IPS-NIHi7 (cell line): ENCODE data around the gene HSPH1.
"Not testable (repeated sequence)": the region's sequence is repeated elsewhere in the genome, so short reads cannot be mapped to it uniquely, and the experiment has no call there.

ENCODE experiments used
- DNase-seq: peaks from one replicate; pipeline ENCODE4 v3.0.0; 2012; ENCODE audit warnings: mixed read lengths; ENCODE audit errors: extremely low spot score

HSPH1 gene

DNA sequence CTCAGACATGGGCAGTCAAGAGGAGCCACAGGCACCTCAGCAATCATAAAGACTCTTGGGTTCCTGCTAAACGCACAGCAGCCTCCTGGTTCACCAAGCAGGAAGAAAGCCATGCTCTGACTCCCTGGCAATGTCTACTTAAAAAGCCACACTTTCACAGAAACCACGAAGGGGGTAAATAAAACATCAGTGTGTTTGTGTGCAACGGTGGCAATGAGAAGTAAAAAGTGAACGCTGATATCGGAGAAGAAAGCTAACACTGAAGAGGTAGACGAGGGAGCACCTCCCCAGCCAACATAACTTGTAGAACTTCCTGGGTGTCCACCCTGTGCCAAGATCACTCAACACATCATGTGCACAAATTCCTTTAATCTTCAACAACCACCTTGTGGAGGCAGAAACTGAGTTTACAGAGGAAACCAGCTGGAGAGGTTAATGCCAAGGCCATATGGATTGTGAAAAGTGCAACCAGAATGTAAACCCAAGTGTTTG is 30.2 kb downstream of the HSPH1 start:
- no peak for DNase-seq

DNA sequence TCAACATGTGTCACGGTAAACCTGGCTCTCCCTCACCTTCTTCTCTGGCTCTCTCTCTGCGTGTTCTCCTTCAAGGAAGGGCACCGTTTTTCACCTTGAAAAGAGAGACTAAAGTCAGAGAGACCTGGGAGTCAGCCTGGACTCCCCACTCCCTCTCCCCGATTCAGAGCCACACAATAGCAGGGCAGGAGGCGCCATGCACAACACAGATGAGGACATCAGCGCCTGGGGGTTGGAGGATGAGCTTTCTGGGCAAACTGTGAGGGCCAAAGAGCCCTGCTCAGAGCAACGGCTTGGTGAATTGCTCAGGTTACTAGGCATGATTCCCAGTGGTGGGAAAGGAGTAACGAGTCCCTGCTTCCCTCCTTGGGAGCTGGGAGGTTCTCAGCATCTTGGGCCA is 32.3 kb downstream of the HSPH1 start:
- no peak for DNase-seq

- no peak for DNase-seq
Measured at GRCh38 chr13:31124204-31124603, 37.5 kb downstream of the HSPH1 start.

DNA sequence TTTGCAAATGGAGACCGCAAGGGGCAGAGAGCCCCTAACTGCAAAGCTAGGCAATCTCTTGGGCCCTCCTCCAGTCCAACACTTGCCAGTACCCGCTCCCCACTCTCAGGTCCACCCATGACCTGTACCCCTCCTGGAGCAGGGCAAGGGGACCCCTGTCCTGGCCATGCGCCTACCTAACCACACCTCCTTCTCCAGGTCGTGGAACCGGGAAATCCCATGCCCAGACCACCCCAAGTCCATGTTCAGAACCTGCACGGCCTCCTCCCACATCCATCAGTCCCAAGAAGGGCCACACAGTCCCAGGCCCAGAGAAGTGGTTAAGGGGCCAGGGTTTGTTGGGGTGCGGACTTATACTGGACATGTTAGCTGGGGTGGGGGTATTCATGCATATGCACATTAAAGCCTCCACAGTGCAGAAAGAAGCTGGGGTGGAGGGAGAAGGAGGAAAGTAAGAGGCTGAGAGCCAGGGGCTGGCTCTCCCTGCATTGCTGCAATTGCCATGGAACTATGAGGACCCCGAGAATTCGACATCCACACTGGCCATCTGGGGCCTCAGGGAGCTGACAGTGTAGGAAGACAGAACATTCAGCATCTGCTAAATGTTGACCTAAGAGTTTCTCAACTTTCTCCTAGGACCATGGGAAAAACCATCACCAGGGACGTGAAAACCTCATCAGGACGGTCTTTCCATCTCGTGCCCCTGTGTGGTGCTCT is 39.0 kb downstream of the HSPH1 start:
- no peak for DNase-seq

DNA sequence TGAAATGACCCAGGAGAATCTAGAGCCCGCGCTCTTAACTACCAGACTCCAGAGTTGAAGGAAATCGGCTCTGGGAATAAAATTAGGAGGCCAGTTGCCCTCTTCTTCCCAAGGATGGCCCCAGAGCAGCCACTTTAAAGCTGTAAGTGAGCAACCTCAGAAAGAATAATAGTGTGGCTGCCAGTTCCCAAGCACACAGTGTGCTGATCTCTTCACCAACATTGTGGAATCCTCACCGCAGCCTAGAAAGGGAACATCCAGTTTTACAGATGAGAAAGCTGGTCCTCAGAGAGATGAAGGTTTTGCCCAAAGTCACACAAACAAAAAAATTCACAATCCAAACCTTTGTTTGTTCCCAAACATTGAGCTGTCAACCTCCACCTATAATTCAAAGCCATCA is 39.6 kb downstream of the HSPH1 start:
- DNase-seq: no peak

DNA sequence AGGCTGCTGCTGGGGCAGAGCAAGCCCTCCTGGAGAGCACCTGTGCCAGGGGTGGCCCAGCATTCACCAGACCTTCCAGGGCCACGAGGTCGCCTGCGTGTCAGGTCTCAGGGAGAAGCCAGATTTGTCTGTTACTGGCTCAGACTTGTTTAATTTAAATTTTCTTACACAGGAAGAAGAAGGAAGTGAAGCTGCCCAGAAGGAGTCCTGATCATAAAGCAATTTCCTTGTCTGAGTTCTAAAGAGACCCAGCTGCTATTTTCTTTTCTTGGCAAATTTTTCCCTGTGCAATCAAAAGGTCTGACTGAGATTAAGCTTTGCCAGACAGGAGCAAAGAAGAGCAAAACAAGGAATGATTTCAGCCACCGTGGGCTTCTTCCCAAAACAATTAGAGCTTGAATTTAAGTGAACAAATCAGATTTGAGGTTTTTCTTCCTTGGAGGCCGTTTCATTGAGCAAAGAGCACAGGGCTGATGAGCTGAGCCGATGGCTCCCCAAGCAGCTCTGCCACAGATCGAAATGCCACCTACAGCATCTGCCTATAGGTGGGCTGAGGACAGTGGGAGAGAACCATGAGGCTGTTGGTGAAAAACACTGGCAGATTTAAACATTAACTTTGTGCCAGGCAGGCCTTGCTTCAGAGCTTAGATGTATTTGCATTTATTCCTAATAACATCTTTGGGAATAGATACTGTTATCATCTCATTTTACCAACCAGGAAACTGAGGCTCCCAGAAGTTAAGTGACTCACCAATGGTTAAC is 40.1 kb downstream of the HSPH1 start:
- DNase-seq: no peak

DNA sequence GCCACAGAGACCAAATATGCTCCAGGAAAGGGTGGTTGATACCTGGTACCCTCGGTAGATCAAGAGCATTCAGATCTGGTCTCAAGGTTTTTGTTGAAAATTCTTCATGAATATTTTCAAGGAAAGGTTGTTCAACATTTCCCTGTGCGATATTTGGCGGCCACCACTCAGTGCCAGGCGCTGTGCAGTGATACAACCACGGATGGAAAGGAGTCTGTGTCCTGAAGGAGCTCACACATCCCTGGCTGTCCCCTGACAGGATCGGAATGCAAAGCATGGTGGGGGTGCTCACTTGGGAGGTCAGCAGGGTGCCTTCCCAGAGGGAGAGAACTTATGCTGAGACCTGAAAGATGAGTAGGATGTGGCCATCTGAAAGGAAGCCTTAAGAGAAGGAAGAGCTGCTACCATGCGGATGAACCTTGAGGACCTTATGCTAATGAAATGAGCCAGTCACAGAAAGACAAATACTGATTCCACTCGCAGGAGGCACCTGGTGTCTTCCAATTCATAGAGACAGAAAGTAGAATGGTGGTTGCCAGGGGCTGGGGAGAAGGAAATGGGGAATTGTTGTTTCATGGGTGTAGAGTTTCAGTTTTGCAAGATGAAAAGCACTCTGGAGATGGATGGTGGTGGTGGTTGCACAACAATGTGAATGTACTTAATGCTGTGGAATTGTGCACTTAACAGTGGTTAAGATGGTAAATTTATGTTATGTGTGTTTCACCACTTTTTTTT is 41.6 kb downstream of the HSPH1 start:
- DNase-seq: no peak

DNA sequence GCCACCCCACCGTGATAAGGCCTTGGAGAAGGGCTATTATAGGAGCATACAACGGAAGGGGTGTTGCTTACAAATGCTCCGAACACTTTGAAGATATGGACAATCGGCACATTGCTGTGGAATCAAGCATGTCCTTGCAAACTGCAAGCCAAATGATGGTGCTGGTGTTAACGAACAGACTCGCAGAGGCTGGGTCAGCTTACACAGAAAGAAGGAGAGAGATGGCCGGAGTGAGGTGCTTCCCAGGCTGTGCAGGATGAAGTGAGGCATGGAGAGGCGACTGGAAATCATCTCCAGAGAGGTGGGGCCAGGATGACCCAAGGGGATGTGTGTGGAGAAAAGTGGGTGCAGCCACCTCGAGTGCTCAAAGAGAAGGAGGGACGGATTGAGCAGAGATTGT is 42.2 kb downstream of the HSPH1 start:
- no peak for DNase-seq

DNA sequence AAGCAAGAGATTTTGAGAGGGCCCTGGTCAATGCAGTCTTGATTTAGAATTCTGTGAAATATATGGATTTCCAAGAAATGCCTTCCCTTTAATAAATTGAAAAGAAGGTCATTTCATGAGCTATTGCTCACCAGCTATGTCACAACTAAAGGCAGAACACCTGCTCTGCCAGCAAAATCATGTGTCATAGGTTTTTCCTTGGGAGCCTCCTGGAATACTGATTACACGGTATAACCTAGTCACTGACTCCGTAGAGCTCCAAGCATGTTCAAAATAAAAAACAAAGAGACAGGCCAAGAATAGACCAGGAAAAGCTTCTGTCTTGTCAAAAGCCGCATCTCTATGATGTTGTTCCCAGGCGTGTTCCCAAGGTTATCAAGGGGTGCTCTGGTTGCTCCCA is 45.5 kb downstream of the HSPH1 start:
- no peak for DNase-seq

GRCh38 chr13:31115616-31116015 is 46.1 kb downstream of the HSPH1 start:
- no peak for DNase-seq

DNA sequence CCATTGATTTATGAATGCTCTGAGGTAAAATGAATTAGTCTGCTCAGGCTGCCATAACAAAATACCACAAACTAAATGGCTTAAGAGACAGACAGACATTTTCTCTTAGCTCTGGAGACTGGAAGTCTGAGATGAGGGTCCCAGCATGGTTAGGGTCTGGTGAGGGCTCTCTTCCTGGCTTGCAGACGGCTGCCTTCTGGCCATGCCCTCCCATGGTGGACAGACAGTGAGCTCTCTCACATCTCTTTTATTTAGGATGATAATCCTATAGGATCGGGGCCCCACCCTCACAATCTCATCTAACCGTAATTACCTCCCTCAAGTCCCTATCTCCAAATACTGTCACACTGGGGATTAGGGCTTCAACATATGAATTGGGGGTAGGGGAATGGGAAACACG is 47.1 kb downstream of the HSPH1 start:
- no peak for DNase-seq

GRCh38 chr13:31111136-31111535 is 50.6 kb downstream of the HSPH1 start:
- no peak for DNase-seq

- DNase-seq: no peak
Measured at GRCh38 chr13:31110617-31111016, 51.1 kb downstream of the HSPH1 start.

DNA sequence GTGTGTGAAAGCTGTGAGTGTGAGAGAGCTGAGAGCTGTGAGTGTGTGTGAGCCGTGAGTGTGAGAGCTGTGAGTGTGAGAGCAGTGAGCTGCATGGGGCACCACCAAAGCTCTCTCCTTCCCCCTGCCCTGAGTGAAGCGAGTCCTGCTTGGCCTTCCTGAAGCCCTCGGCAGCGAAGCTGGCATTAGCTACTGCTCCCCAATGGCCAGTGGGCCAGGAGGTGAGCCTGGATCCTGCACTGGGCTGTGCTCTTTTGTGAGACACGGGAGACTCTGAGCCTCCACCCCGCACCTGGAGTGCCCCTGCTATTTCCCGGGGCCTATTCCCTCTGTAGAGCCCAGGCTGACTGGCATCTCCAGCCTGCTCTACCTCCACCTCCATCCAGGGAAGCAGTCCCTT is 51.5 kb downstream of the HSPH1 start:
- DNase-seq: no peak

DNA sequence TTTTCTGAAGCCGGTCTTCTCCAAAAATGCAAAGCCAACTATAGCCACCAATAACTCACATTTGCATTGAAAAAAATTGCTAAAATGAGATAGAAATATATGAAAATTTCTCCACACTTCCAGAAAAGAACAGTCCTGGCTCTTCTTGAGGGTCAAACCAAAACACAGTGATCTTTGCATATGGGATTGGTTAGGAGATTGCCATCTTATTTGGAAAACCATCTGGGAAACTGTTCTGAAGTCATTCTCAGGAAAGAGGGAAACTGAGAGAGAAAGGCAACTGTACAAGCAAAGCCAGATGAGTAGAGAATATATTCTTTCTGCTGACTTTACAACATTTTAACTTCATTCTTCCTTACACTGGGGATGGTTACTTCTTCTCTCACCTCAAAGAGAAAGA is 54.6 kb downstream of the HSPH1 start:
- no peak for DNase-seq

DNA sequence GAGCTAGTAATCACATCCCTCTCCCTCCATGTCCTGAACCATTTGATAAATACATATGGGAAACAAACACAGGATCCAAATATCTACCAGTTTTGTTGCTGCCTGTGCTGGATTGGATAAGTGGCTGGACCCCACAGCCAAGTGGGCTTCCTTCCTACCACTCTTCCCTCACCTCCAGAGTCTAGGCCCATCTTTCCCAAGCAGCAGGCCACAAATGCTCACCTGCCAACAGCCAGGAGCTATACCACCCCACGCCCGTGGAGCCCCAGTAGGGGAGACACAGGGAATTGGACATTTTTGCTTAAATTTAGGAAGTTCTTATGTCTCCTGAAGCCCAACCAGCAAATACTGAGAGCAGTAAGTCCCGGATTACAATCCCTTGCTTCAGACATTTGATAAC is 55.8 kb downstream of the HSPH1 start:
- DNase-seq: no peak

DNA sequence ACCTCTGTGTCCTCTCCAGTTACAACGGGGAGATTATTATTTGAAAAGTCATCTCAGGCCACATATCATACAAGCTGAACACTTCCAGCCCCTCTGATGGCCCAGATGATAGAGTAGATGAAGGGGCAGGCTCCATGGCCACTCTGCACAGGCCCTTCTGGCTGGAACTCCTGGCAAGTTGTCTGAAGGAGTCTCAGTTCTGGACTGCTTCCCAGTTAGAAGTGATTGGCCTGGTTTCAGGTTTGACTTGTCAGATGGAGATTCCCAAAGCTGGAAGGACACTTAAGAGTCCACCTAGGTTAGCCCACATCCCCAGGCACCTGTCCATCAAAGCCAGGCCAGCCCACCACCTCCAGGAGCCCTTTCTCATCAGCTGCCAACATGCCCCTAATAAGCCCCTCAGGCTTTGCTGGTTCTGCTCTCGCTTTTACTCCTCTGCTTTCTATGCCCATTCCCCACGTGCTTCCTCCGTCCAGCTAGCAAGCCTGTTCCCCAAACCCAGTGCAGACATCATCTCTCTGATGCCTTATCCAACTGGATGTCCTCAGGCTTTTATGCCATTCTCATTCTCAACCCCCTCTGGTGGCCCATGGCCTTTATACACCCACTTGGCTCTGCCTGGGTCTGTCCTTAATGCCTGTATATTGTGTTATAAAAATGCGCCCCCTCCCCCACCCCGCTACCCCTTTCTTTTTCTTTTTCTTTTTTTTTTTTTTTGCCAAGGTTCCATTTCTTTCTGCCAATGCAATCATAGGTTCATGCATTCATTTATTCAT is 56.5 kb downstream of the HSPH1 start:
- no peak for DNase-seq

- DNase-seq: no peak
Measured at GRCh38 chr13:31102905-31103304, 58.8 kb downstream of the HSPH1 start.

GRCh38 chr13:31101472-31102170 is 60.1 kb downstream of the HSPH1 start:
- no peak for DNase-seq

DNA sequence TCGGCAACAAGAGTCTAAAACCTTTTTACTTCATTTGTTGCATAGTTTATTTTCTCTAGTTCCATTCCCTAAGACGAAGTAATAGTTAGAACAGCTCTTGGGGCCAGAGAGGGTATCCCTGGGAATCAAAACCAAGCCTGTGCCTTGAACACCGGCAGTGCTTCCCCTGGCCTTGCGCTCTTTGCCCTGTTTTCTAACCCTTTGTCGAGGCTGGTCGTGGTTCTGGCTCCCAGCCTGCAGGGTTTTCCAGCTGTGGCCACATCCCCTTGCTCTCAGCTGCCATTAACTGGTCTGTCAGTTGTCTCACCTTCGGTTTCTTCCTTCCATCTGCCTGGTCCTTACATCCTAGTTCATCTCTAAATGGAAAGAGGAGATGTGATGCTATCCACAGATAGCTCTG is 61.0 kb downstream of the HSPH1 start:
- DNase-seq: no peak

DNA sequence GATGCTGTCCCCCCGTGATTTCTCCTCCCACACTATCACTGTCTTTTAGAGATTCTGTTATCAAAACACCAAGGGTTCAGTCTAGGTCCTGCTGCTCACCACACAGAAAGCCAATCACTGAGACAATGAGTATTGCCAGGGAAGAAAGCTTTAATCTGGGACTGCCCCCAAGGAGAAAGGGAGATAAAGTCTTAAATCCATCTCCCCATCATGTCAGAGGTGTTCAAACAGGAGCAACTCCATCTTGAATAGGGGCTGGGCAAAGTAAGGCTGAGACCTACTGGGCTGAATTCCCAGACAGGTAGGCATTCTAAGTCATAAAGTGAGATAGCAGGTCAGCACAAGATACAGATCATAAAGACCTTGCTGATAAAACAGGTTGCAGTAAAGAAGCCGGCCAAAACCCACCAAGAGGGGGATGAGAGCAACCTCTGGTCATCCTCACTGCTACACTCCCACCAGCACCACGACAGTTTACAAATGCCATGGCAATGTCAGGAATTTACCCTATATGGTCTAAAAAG is 63.7 kb downstream of the HSPH1 start:
- DNase-seq: not testable (repeated sequence)
